SK-N-SH treated with all-trans-retinoic acid at 6 μM for 48 hours (cell line): ENCODE results near the gene TMEM222.

ENCODE experiments used
- ATAC-seq: fragments of 200-7000 bp; cut with Tn5 transposase; 3 replicates; pipeline ENCODE4 v1.9.1; 2020; ENCODE audit warnings: mild to moderate bottlenecking, moderate library complexity
- ARNTL ChIP-seq: fragments of 450-650 bp; formaldehyde crosslinking; IDR thresholded peaks from 2 replicates; pipeline ENCODE4 v1.5.0; 2020; ENCODE audit warnings: low read depth, mild to moderate bottlenecking, moderate library complexity, borderline replicate concordance
- BACH2 ChIP-seq: fragments of 250-450 bp; sonication (Bioruptor Pico); IDR thresholded peaks from 2 replicates; pipeline ENCODE4 v1.9.0; 2021; ENCODE audit warnings: mild to moderate bottlenecking, borderline replicate concordance
- CREB5 ChIP-seq: fragments of 250-450 bp; sonication (Bioruptor Pico); IDR thresholded peaks from 2 replicates; pipeline ENCODE4 v1.5.1; 2020; ENCODE audit warnings: low read depth, mild to moderate bottlenecking, moderate library complexity
- CSDC2 ChIP-seq: fragments of 250-450 bp; sonication (Bioruptor Pico); IDR thresholded peaks from 2 replicates; pipeline ENCODE4 v1.5.0; 2020; ENCODE audit warnings: mild to moderate bottlenecking, moderate library complexity
- CSRNP3 ChIP-seq: fragments of 250-450 bp; sonication (Bioruptor Pico); IDR thresholded peaks from 2 replicates; pipeline ENCODE4 v1.5.1; 2021; ENCODE audit warnings: mild to moderate bottlenecking, moderate library complexity
- ESRRG ChIP-seq: fragments of 250-450 bp; sonication (Bioruptor Pico); IDR thresholded peaks from 2 replicates; pipeline ENCODE4 v1.6.1; 2021; ENCODE audit warnings: mild to moderate bottlenecking
- GLIS3 ChIP-seq: fragments of 250-450 bp; sonication (Bioruptor Pico); IDR thresholded peaks from 2 replicates; pipeline ENCODE4 v1.5.0; 2020; ENCODE audit warnings: mild to moderate bottlenecking, moderate library complexity
- ISL1 ChIP-seq: fragments of 250-450 bp; sonication (Bioruptor Pico); IDR thresholded peaks from 2 replicates; pipeline ENCODE4 v2.1.2; 2022; ENCODE audit warnings: mild to moderate bottlenecking, moderate library complexity
- PATZ1 ChIP-seq: fragments of 250-450 bp; sonication (Bioruptor Pico); IDR thresholded peaks from 2 replicates; pipeline ENCODE4 v1.8.0; 2020; ENCODE audit warnings: mild to moderate bottlenecking, moderate library complexity, borderline replicate concordance
- PPARA ChIP-seq: fragments of 250-450 bp; sonication (Bioruptor Pico); IDR thresholded peaks from 2 replicates; pipeline ENCODE4 v1.5.0; 2020; ENCODE audit warnings: mild to moderate bottlenecking, borderline replicate concordance
- RARB ChIP-seq: fragments of 250-450 bp; sonication (Bioruptor Pico); IDR thresholded peaks from 2 replicates; pipeline ENCODE4 v1.8.0; 2021; ENCODE audit warnings: mild to moderate bottlenecking, moderate library complexity
- SNAI2 ChIP-seq: fragments of 250-450 bp; sonication (Bioruptor Pico); IDR thresholded peaks from 2 replicates; pipeline ENCODE4 v1.5.0; 2020; ENCODE audit warnings: mild to moderate bottlenecking, moderate library complexity
- TCF4 ChIP-seq: fragments of 250-450 bp; sonication (Bioruptor Pico); IDR thresholded peaks from 2 replicates; pipeline ENCODE4 v1.8.0; 2021; ENCODE audit warnings: mild to moderate bottlenecking, moderate library complexity, borderline replicate concordance
- TOX ChIP-seq: fragments of 250-450 bp; sonication (Bioruptor Pico); IDR thresholded peaks from 2 replicates; pipeline ENCODE4 v1.8.0; 2021; ENCODE audit warnings: mild to moderate bottlenecking, moderate library complexity, borderline replicate concordance
- TSHZ2 ChIP-seq: fragments of 250-450 bp; sonication (Bioruptor Pico); IDR thresholded peaks from 2 replicates; pipeline ENCODE4 v1.5.0; 2020; ENCODE audit warnings: mild to moderate bottlenecking, moderate library complexity
- ZC3H10 ChIP-seq: fragments of 250-450 bp; sonication (Bioruptor Pico); IDR thresholded peaks from 2 replicates; pipeline ENCODE4 v1.5.1; 2021; ENCODE audit warnings: mild to moderate bottlenecking, moderate library complexity
- ZFP3 ChIP-seq: fragments of 250-450 bp; sonication (Bioruptor Pico); IDR thresholded peaks from 2 replicates; pipeline ENCODE4 v1.5.0; 2020; ENCODE audit warnings: mild to moderate bottlenecking, moderate library complexity
- ZFP30 ChIP-seq: fragments of 450-650 bp; formaldehyde crosslinking; IDR thresholded peaks from 2 replicates; pipeline ENCODE4 v1.5.0; 2022; ENCODE audit warnings: mild to moderate bottlenecking, moderate library complexity
- ZNF565 ChIP-seq: fragments of 450-650 bp; formaldehyde crosslinking; conservative IDR thresholded peaks from 2 replicates; pipeline ENCODE4 v1.5.0; 2020; ENCODE audit warnings: low read depth, mild to moderate bottlenecking, moderate library complexity
- ZNF8 ChIP-seq: fragments of 450-650 bp; formaldehyde crosslinking; IDR thresholded peaks from 2 replicates; pipeline ENCODE4 v1.5.0; 2020; ENCODE audit warnings: mild to moderate bottlenecking, moderate library complexity

TMEM222 gene

GRCh38 chr1:27345272-27345671, 23.3 kb downstream of the TMEM222 start:
- TF ChIP-seq ISL1 (CRISPR knock-in tag) (no peak), PATZ1 (CRISPR knock-in tag) (no peak), CSRNP3 (no peak), ZC3H10 (CRISPR knock-in tag) (no peak), TSHZ2 (CRISPR knock-in tag) (no peak)
- ATAC-seq = no peak

GRCh38 chr1:27346357-27346756, 24.4 kb downstream of the TMEM222 start:
- no peak for ATAC-seq
- TF ChIP-seq TCF4 (CRISPR knock-in tag) (no peak), ISL1 (CRISPR knock-in tag) (no peak), SNAI2 (CRISPR knock-in tag) (no peak), ZNF565 (no peak), ZC3H10 (CRISPR knock-in tag) (no peak), BACH2 (CRISPR knock-in tag) (no peak), ESRRG (no peak), ZFP30 (CRISPR knock-in tag) (no peak), PATZ1 (CRISPR knock-in tag) (no peak), RARB (no peak), ZNF8 (CRISPR knock-in tag) (no peak), CREB5 (CRISPR knock-in tag) (no peak), GLIS3 (CRISPR knock-in tag) (no peak), TSHZ2 (CRISPR knock-in tag) (no peak), TOX (CRISPR knock-in tag) (no peak), ZFP3 (CRISPR knock-in tag) (no peak), PPARA (CRISPR knock-in tag) (no peak), CSDC2 (no peak), ARNTL (CRISPR knock-in tag) (no peak)
